Upper lobe of left lung (tissue), 4 donors: ENCODE measurements around the gene PFKFB1.

Experiments used
- CTCF ChIP-seq, 6 experiments: fragments of 450-650 bp in 4 of 6; fragments of 200-600 bp in 2 of 6; sonication (generic) in 2 of 6; IDR thresholded peaks; one replicate each; pipeline ENCODE4 v1.5.1; 2016 to 2019; ENCODE audit warnings: antibody characterized with exemption in 6 of 6
- POLR2A ChIP-seq, 4 donors: fragments of 450-650 bp; IDR thresholded peaks; one replicate each; pipeline ENCODE4 v1.5.1; 2016 to 2017; ENCODE audit warnings: antibody characterized with exemption in 4 of 4, mild to moderate bottlenecking in 2 of 4
- POLR2AphosphoS5 ChIP-seq, 2 donors: sonication (generic); formaldehyde crosslinking; IDR thresholded peaks; one replicate each; pipeline ENCODE4 v1.5.1; 2017; ENCODE audit warnings: antibody characterized with exemption in 2 of 2

GRCh38 chrX:55026840-55027239 is 32.9 kb upstream of the PFKFB1 start:
- TF ChIP-seq CTCF (IDR thresholded peaks at IDR 0.05): no peak
- no peak for TF ChIP-seq POLR2A (IDR thresholded peaks at IDR 0.05)
- no peak for TF ChIP-seq POLR2AphosphoS5 (IDR thresholded peaks at IDR 0.05)
